Fibroblast of peridontal ligament (primary cell): ENCODE measurements around the gene CEP68.
"Not testable (repeated sequence)": the region's sequence is repeated elsewhere in the genome, so short reads cannot be mapped to it uniquely, and the experiment has no call there.

Experiments used
- DNase-seq: peaks from one replicate; pipeline ENCODE4 v3.0.0-alpha.2; 2010; ENCODE audit errors: extremely low read depth

The CEP68 gene

GRCh38 chr2:65128297-65129190 lies 72.3 kb downstream of the CEP68 start:
- peak; percentile 79 for DNase-seq

- DNase-seq, result no peak
These were observed 73.1 kb downstream of the CEP68 start for GRCh38 chr2:65129286-65129825.

- peak; percentile 99 for DNase-seq
These were observed 73.8 kb downstream of the CEP68 start, which contains the start of gene RAB1A for GRCh38 chr2:65129826-65130663. TSS of gene RAB1A (minus strand) at chr2:65130106. CDS start at chr2:65129915, 191 bp downstream.

GRCh38 chr2:65130664-65131175 lies 74.5 kb downstream of the CEP68 start:
- peak; percentile 63 for DNase-seq

DNA sequence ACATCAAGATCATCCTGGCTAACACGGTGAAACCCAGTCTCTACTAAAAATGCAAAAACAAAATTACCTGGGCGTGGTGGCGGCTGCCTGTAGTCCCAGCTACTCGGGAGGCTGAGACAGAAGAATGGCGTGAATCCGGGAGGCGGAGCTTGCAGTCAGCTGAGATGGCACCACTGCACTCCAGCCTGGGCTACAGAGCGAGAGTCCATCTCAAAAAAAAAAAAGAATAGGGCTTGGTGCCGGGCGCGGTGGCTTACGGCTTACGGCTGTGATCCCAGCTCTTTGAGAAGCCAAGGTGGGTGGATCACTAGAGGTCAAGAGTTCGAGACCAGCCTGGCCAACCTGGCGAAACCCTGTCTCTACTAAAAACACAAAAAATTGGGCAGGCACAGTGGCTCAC lies 76.7 kb downstream of the CEP68 start:
- not testable (repeated sequence) for DNase-seq

- no peak for DNase-seq
These were observed 77.4 kb downstream of the CEP68 start for GRCh38 chr2:65133626-65134025.

DNA sequence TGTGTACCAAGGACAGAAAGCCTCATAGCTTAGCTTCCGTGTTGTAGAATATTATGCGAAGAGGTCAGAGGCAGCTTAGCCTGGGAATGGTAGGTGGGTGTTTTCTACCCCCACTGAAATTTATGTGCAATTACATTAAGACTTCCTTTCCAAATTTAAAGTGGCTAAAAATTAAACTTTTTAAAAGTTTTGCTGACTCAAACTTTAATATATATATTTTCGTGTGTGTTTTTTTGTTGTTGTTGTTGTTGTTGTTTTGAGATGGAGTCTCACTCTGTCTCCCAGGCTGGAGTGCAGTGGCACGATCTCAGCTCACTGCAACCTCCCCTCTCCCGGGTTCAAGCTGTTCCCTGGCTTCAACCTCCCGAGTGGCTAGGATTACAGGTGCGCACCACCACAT lies 77.9 kb downstream of the CEP68 start:
- no peak for DNase-seq

DNA sequence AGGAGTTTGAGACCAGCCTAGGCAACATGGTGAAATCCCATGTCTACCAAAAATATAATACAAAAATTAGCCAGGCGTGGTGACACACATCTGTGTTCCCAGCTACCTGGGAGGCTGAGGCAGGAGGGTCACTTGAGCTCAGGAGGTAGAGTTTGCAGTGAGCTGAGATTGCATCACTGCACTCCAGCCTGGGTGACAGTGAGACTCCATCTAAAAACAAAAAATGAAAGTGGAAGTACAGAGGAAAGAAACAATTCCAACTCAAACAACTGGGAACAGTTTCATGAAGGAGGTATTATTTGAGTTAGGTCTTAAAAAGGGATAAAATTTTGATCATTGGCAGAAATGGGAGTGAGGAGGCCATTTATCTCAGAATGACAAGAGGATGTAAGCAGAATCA lies 80.0 kb downstream of the CEP68 start:
- DNase-seq, result no peak
